NB4 (cell line): ENCODE results near the gene LGALS3.

Experiments
- TF ChIP-seq, protein P1 (sequence below): IDR thresholded peaks from one replicate; pipeline ENCODE4 v1.5.1; 2012; ENCODE audit warnings: low read depth, low read length
- TF ChIP-seq, protein P2 (sequence below): IDR thresholded peaks from 2 replicates; pipeline ENCODE4 v1.6.1; 2011; ENCODE audit warnings: low read depth, low read length

DNA sequence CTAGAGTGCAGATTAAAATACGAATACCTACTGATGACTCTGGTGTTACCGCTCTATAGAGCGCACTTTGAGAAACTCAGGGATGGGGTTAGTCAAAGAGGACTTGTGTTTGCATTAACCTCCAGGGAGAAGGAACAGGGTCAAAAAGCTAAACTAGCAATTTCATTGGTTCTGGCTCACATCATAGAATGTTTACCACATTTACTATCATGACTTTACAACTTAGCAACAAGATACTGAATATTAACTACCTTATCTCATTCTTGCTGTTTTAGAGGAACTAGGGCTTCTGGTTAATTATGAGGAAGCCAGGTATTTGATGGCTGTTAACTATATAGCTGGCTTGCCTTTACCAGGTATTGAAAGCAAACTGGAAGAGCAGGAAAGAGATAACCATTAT is 12.8 kb downstream of the LGALS3 start:
- TF ChIP-seq, protein P1, sequence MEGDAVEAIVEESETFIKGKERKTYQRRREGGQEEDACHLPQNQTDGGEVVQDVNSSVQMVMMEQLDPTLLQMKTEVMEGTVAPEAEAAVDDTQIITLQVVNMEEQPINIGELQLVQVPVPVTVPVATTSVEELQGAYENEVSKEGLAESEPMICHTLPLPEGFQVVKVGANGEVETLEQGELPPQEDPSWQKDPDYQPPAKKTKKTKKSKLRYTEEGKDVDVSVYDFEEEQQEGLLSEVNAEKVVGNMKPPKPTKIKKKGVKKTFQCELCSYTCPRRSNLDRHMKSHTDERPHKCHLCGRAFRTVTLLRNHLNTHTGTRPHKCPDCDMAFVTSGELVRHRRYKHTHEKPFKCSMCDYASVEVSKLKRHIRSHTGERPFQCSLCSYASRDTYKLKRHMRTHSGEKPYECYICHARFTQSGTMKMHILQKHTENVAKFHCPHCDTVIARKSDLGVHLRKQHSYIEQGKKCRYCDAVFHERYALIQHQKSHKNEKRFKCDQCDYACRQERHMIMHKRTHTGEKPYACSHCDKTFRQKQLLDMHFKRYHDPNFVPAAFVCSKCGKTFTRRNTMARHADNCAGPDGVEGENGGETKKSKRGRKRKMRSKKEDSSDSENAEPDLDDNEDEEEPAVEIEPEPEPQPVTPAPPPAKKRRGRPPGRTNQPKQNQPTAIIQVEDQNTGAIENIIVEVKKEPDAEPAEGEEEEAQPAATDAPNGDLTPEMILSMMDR, result no peak
- TF ChIP-seq, protein P2, sequence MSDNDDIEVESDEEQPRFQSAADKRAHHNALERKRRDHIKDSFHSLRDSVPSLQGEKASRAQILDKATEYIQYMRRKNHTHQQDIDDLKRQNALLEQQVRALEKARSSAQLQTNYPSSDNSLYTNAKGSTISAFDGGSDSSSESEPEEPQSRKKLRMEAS, result no peak
